CD4-positive, alpha-beta T cell treated with Interleukin-21 for 1 hour (primary cell): Measurements from ENCODE around the gene SLC22A16.
"Not testable (repeated sequence)": the region's sequence is repeated elsewhere in the genome, so short reads cannot be mapped to it uniquely, and the experiment has no call there.

ENCODE experiments used
- DNase-seq: peaks from one replicate; pipeline ENCODE4 v3.0.0-alpha.2; 2020

The SLC22A16 gene

GRCh38 chr6:110476046-110476849 is at the start of gene SLC22A16:
Gene SLC22A16 (minus strand): TSS chr6:110476613. CDS start chr6:110476574, 39 bp downstream.
- no peak for DNase-seq

GRCh38 chr6:110525001-110525400 is 48.6 kb upstream of the SLC22A16 start:
- no peak for DNase-seq

- no peak for DNase-seq
These were observed 47.9 kb upstream of the SLC22A16 start for GRCh38 chr6:110524305-110524704.

GRCh38 chr6:110523451-110524021 is 47.1 kb upstream of the SLC22A16 start:
- no peak for DNase-seq

- DNase-seq, result no peak
These were observed 46.0 kb upstream of the SLC22A16 start for GRCh38 chr6:110522427-110522826.

GRCh38 chr6:110520992-110521543 is 44.7 kb upstream of the SLC22A16 start:
- DNase-seq, result no peak

DNA sequence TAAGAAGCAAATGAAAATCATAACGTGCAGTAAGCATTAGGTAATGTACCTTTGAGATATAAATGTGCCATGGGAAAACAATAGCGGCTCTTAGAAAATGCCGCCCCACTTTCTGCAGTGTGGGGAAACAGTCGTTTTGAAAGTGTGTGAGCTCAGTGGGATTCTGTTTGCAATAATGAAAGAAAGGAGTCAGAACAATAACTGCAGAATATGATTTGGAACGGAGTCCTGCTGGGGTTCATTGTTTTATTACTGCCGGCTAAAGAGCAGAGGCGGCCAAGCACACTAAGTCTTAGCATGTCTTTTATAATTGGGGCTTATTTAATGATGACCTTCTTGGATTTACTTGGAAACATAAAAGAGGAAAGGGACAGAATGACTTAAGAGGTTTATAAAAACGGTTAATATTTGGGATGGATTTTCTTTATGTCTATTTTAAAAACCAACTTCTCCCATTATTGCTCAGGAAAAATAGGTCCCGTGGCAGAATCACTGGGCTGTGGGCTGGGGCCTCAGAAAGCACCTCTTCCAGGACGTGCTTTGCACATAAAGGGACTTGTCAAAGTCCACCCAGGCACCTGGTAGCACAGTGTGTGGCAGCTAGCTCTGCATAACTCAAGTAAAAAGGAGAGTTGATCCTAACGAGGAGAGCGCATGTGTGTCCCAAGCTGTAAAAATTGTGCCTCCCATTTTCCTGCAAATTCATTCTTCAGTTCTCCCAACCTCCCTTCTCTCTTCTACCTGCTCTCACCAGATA is 44.0 kb upstream of the SLC22A16 start:
- no peak for DNase-seq

DNA sequence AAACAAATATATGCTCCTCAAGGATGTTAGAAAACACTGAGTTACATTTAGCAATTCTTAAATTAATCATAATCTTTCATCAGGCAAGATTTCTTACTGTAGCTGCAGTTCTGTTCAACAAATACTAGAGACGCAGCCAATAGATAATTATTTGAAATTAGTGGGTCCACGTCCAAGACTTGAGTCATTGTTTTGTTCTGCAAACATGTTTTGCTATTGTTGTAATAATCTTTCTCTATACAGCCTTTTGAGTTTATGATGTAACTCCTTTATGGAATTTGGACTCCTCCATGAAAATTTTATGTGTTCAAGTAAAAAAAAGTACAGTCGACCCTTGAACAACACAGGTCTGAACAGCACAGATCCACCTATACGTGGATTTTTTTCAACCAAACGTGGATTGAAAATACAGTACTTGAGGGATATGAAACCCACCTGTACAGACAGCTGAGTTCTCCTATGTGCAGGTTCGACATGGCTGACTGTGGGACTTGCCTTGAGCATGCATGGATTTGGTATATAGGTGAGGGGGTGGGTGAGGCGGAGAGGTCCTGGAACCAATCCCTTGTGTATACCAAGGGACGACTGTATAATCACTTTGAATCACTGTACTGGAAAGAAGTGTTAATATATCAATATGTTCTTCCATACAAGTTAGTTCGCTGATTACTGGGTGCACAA is 41.3 kb upstream of the SLC22A16 start:
- no peak for DNase-seq

- DNase-seq, result no peak
These were observed 40.6 kb upstream of the SLC22A16 start for GRCh38 chr6:110517034-110517433.

GRCh38 chr6:110514818-110515217 is 38.4 kb upstream of the SLC22A16 start:
- no peak for DNase-seq

- no peak for DNase-seq
These were observed 36.6 kb upstream of the SLC22A16 start for GRCh38 chr6:110512991-110513390.

- DNase-seq, result not testable (repeated sequence)
These were observed 36.1 kb upstream of the SLC22A16 start for GRCh38 chr6:110512549-110512948.

GRCh38 chr6:110511401-110511800 is 35.0 kb upstream of the SLC22A16 start:
- no peak for DNase-seq

GRCh38 chr6:110509617-110510241 is 33.3 kb upstream of the SLC22A16 start:
- no peak for DNase-seq

DNA sequence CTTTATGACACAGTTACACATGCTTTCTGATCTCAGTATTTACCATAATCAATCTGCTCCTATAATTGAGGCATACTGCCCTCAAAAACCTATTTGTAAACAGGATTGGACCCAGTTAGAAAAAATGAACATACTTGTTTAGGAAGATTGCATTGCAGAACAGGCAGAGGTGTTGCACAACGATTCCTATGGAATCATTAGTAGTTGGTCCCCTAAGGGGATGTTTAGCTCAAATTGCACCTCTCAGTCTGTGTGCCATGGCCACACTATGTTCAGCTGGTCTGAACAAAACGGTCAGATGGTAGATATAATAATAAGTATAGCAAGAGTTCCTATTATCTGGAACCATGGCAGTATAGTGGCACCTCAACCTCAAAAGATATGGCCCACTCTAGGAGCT is 28.5 kb upstream of the SLC22A16 start:
- DNase-seq, result not testable (repeated sequence)

GRCh38 chr6:110495949-110496348 is 19.5 kb upstream of the SLC22A16 start:
- no peak for DNase-seq

DNA sequence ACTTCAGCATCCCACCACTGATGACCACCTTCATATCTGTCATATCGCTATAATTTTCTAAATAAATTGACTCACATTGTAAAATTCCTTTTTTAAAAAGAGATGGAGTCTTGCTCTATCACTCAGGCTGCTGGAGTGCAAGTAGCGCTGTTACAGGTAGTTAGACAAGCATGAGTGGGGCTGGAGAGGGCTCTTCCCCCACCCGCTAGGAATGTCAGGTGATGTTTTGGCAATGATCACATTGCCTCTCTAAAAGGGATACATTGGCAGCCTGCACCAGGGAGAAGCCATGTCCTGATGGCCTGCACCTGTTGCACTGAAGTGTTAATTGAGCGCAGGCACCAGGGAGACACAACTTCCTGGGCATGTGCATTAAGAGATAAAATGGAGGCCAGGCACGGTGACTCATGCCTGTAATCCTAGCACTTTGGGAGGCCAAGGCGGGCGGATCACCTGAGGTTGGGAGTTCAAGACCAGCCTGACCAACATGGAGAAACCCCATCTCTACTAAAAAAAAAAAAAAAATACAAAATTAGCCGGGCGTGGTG is 16.9 kb upstream of the SLC22A16 start:
- DNase-seq, result no peak

DNA sequence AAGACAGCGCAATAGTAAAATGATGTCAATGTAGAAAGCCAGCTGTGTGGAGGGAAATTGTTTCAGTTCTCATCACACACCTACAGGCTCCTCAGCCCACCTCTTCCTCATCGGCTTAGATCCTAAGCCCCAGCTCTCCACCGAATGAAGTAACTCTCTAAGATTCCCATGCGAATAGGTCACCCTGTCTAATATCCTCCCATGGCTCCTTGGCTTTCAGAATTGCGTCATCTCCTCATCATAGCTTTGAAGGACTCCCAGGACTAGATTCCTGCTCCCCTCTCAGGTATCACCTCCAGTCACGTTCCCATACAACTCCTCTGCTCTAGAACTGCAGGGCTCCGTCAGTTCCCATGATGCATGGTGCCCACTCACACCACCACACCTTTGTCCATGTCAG is 16.2 kb upstream of the SLC22A16 start:
- no peak for DNase-seq

GRCh38 chr6:110491644-110492317 is 15.4 kb upstream of the SLC22A16 start:
- DNase-seq, result no peak

DNA sequence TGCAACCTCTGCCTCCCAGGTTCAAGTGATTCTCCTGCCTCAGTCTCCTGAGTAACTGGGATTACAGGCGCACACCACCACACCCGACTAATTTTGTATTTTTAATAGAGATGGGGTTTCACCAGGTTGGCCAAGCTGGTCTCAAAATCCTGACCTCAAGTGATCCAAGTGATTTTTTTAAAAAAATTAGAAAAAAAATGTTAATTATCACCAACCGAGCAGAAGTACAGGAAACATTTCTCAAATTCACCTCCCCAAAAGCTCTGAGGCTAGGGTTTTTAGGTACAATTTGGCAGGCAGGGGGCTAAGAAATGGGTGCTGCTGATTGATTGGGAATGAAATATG is 14.9 kb upstream of the SLC22A16 start:
- DNase-seq, result no peak

DNA sequence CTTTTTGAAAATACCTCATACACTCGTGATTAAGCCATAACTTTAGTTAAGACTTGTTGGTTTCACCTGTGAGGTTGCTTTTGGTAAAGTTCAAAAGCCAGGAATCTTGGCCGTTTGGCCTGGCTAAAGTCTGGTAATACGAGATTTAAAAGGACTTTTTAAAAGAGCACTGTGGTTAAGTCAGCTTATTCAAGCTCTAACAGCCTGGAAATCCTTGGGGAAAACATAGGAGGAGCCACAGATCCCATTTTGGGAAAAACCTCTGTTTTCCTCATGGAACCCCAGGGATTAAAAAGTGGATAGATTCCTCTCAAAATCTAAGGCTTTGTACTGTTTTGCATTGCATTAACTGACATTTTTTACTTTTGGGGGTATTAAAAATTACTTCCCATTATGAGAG is 13.7 kb upstream of the SLC22A16 start:
- DNase-seq, result no peak
